H4 (cell line): Measurements from ENCODE around the gene SOX13. TPM values are rescaled to one million over a fixed set of nuclear protein-coding genes. Genes with fewer than 3 reads are reported as not detected.

Source experiments
- DNase-seq: peaks from one replicate; pipeline ENCODE4 v3.0.0-alpha.2; 2015; ENCODE audit warnings: low spot score
- total RNA-seq: library from RNA; depleted of rRNA; stranded (reverse); fragments of >200 nt; shearing (Covaris generic); gene quantifications from 2 replicates; pipeline ENCODE4 v1.2.3, GENCODE V29; 2014; rRNA removed

Gene SOX13
- total RNA-seq, 1 experiment from 2014 or later, result 1.4 TPM

GRCh38 chr1:204152310-204153044 lies 79.6 kb downstream of the SOX13 start:
- no peak for DNase-seq

DNA sequence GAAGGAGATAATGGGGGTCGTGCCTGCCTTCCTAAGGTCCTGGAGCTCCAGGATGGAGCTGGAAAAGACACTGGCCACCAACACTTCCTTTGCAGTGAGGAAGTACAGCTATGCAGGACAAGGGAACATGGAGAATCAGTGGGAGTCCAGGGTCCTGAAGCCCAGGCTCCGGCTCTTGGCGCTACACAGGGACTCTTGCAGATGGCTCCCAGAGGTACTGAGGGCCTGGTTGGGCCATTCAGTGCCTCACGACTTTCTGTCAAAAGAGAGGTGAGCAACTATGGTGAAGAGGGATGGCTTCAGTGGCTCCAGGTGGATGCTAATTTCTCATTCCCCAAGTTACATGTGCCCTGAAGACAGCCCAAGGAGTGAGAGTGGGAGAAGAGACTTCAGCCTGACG lies 80.8 kb downstream of the SOX13 start:
- DNase-seq, result no peak

GRCh38 chr1:204154568-204155255 lies 81.8 kb downstream of the SOX13 start:
- no peak for DNase-seq

GRCh38 chr1:204155881-204156280 lies 83.0 kb downstream of the SOX13 start:
- no peak for DNase-seq

GRCh38 chr1:204157962-204158361 lies 85.0 kb downstream of the SOX13 start:
- no peak for DNase-seq

- DNase-seq, result no peak
Observed at GRCh38 chr1:204161609-204162493, 88.9 kb downstream of the SOX13 start.

DNA sequence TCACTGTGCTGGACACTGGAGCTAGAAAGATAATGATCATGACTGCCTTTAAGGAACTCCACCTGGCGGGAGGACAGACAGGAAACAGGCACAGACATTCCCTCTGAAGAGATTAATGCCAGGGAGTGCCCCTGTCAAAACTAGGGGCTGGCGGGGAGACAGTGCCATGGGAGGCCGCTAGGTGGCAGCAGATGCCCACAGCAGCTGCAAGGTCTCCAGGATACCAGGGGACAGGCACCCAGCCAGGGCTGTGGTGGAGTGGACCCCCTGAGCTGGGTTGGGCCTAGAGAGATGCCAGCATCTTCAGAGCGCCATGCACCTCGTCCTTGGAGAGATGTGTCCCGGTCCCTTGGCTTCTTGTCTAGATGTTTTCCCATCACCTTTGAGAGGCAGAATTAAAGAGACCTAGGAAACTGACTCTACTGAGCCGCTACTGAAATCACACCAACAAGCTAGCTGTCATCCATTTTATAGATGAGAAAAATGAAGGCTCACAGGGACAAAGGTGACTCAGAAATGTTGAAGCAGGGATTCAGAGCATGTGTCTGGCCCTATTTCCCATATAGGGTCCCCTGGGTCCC lies 89.7 kb downstream of the SOX13 start:
- DNase-seq, result peak; percentile 46

DNA sequence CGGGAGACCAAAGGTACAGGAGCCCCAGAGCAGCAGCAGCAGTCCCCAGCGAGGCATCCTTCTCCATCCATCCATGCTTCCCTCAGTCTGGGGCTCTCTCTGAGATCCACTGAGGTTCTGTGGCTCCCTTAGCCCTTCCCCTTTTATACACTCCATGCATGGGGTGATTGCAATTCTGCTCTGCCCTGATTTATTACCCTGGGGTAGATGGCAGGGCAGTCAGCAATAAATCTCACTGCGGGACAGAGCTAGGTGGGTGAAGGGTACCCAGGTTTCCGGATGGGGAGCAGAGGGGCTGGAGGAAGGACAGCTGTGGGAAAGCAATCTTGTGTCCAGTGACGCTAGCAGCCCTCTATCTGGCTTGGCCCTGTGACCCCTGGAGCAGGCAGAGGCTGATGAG lies 93.3 kb downstream of the SOX13 start, which contains the start of gene REN:
Gene REN, minus strand, starts transcription at position 119 of the 400 bp plus-strand sequence. Its CDS starts 44 bp downstream, at position 75.
- DNase-seq, result no peak

- DNase-seq, result no peak
Observed at GRCh38 chr1:204167730-204168129, 94.8 kb downstream of the SOX13 start.

DNA sequence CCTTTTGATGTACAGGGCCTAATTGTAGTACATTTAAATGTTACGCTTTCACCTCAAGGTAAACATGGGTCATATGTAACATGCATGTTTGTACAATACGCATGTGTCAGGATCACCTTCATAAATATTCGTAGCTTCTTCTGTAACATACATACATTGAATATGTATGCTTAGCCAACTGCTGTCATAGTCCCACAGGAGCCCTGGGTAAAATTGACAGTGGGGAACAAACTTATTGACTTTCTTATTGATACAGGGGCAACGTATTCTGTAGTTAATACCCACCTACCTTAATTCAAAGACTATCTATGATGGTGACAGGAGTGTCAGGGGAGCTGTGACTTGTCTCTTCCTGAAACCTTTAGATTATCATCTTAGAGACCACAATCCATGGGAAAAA lies 96.9 kb downstream of the SOX13 start:
- DNase-seq, result no peak

GRCh38 chr1:204170494-204171155 lies 97.7 kb downstream of the SOX13 start:
- no peak for DNase-seq

GRCh38 chr1:204171751-204172178 lies 98.8 kb downstream of the SOX13 start:
- DNase-seq, result no peak

GRCh38 chr1:204172404-204173029 lies 99.6 kb downstream of the SOX13 start:
- DNase-seq, result no peak

DNA sequence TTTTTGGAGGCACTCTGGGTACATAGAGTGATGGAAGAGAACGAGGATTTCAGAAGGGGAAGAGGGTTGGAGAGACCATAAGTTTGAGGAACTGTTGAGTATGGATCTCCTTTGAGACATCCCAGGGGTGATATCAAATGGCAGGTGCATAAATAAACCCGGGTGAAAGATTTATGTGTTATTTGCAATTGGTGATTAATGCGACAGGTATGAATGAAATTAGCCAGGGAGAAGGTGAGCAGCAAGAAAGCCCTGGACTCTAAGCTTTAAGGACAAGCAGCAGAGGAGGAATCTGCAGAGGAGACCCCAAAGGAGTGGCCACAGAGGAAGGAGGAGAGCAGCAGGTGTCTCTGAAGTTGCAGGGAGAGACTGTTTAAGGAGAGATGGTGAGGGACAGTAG lies 102.0 kb downstream of the SOX13 start:
- DNase-seq, result no peak

DNA sequence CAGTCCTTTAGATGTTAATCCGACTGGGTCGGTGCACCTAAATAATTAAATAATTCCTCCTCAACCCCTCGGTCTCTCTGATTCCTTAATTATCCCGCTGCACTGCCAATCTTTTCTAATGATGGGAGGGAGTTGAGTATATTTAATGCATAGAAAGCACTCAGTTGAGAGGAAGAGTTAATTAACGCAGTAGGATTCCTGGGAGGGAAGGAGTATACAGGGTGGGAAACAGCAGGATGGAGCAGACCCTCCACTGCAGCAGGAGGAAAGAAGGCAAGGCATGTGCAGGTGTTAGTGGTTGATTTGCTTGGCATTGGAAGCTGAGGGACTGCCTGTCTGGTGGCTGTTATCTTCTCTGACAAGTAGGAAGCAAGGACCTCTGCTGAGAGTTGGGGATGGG lies 103.1 kb downstream of the SOX13 start:
- no peak for DNase-seq

DNA sequence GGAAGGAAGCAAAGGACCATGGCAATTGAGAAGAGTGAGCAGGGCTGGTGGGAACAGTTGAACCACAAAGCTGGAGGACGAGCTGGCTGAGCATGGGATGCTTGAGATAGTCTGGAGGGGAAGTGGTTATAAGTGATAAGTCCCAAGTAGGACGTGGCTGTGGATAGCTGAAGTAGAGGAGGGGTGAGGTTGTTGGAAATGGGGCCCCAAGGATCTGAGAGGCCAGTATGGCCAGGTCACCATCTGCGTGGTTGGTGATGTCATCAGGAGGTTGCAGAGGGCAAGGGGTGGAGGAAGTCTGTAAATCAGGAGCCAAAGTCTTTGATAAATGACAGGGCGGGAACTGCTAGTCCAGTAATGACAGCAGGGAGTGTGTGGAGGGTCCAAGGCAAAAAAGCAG lies 104.2 kb downstream of the SOX13 start:
- no peak for DNase-seq

Other genes starting within 250 kb of the SOX13 start
- gene SNRPE, start 211.5 kb upstream of the SOX13 start, total RNA-seq, result 224 and 227 TPM in 2 replicates
- gene ETNK2, start 78.9 kb downstream of the SOX13 start, total RNA-seq, result 18.3 and 19.1 TPM in 2 replicates
- not detected in 2 replicates for gene REN, start 93.2 kb downstream of the SOX13 start, total RNA-seq
- gene KISS1, start 123.4 kb downstream of the SOX13 start, total RNA-seq, result not detected in 2 replicates
- gene GOLT1A, start 140.9 kb downstream of the SOX13 start, total RNA-seq, result not detected in 2 replicates